DND-41 (cell line): ENCODE data around the gene BMPER.

Source experiments
- EZH2 ChIP-seq: IDR thresholded peaks from 3 replicates; pipeline ENCODE4 v1.6.1; 2012; ENCODE audit warnings: borderline replicate concordance, low read depth, mild to moderate bottlenecking, moderate library complexity, low read length, inconsistent platforms; ENCODE audit not compliant: severe bottlenecking
- TF ChIP-seq, protein P1 (sequence below): IDR thresholded peaks from 2 replicates; pipeline ENCODE4 v1.5.1; 2012; ENCODE audit warnings: borderline replicate concordance, low read length, moderate library complexity, mild to moderate bottlenecking; ENCODE audit not compliant: poor library complexity, severe bottlenecking; ENCODE audit errors: extremely low read depth

DNA sequence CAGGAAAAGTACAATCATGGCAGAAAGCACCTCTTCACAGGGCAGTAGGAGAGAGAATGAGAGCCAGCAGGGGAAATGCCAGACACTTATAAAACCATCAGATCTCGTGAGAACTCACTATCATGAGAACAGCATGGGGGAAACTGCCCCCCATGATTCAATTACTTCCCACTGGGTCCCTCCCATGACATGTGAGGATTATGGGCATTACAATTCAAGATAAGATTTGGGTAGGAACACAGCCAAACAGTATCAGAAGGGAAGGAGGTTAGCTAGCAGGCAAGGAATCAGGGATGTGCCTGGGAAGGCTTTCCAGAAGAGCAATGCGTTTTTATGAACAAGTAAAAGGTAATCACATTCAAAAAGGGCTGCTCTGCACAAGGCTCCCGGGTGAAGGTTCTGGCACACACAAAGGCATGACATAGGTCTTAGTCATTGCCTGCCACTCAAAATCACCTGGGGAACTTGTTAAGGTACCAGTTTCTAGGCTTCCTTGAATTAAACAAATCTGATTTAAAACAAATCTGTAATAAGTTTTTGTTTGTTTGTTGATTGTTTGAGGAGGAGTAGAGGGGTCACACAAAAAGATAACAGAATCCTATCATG lies 40.9 kb downstream of the BMPER start:
- TF ChIP-seq, protein P1, sequence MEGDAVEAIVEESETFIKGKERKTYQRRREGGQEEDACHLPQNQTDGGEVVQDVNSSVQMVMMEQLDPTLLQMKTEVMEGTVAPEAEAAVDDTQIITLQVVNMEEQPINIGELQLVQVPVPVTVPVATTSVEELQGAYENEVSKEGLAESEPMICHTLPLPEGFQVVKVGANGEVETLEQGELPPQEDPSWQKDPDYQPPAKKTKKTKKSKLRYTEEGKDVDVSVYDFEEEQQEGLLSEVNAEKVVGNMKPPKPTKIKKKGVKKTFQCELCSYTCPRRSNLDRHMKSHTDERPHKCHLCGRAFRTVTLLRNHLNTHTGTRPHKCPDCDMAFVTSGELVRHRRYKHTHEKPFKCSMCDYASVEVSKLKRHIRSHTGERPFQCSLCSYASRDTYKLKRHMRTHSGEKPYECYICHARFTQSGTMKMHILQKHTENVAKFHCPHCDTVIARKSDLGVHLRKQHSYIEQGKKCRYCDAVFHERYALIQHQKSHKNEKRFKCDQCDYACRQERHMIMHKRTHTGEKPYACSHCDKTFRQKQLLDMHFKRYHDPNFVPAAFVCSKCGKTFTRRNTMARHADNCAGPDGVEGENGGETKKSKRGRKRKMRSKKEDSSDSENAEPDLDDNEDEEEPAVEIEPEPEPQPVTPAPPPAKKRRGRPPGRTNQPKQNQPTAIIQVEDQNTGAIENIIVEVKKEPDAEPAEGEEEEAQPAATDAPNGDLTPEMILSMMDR, result no peak
- no peak for TF ChIP-seq EZH2
